PFSK-1 (cell line): ENCODE results near the gene RPUSD1.

Experiments
- FOXP2 ChIP-seq: optimal IDR thresholded peaks from 2 replicates; pipeline ENCODE3; 2011; ENCODE audit warnings: borderline replicate concordance, control low read depth, inconsistent platforms; ENCODE audit not compliant: insufficient read depth; ENCODE audit errors: extremely low read length, extremely low read depth
- POLR2AphosphoS5 ChIP-seq: IDR thresholded peaks from 2 replicates; pipeline ENCODE4 v1.6.1; 2012; ENCODE audit warnings: low read depth, mild to moderate bottlenecking, control low read depth, low read length, moderate library complexity
- REST ChIP-seq, 2 experiments: IDR thresholded peaks; 2 replicates each; pipeline versions ENCODE4 v1.6.1 to v1.8.0; 2011 to 2012; ENCODE audit warnings: low read depth in 2 of 2, low read length in 2 of 2, control low read depth in 1 of 2, inconsistent platforms in 1 of 2, mild to moderate bottlenecking in 1 of 2, moderate library complexity in 1 of 2; ENCODE audit not compliant: insufficient read depth in 1 of 2
- SIN3A ChIP-seq: IDR thresholded peaks from 2 replicates; pipeline ENCODE4 v1.6.1; 2012; ENCODE audit warnings: mild to moderate bottlenecking, low read length, moderate library complexity, borderline replicate concordance; ENCODE audit not compliant: insufficient read depth
- TAF1 ChIP-seq: IDR thresholded peaks from 2 replicates; pipeline ENCODE4 v1.6.1; 2012; ENCODE audit warnings: low read length, control low read depth, borderline replicate concordance; ENCODE audit not compliant: insufficient read depth

The RPUSD1 gene

GRCh38 chr16:814974-815373 is 26.8 kb upstream of the RPUSD1 start:
- TF ChIP-seq REST (IDR thresholded peaks at IDR 0.05; ENCODE audit: insufficient read depth in 1 of 2, low read depth in 2 of 2, low read length in 2 of 2): no peak
- no peak for TF ChIP-seq TAF1
- no peak for TF ChIP-seq FOXP2
- no peak for TF ChIP-seq POLR2AphosphoS5
- TF ChIP-seq SIN3A: no peak

GRCh38 chr16:813916-814412 is 25.8 kb upstream of the RPUSD1 start:
- TF ChIP-seq POLR2AphosphoS5 (no peak), SIN3A (no peak), TAF1 (no peak), FOXP2 (no peak), REST (IDR thresholded peaks at IDR 0.05; ENCODE audit: insufficient read depth in 1 of 2, low read depth in 2 of 2, low read length in 2 of 2) (no peak)

DNA sequence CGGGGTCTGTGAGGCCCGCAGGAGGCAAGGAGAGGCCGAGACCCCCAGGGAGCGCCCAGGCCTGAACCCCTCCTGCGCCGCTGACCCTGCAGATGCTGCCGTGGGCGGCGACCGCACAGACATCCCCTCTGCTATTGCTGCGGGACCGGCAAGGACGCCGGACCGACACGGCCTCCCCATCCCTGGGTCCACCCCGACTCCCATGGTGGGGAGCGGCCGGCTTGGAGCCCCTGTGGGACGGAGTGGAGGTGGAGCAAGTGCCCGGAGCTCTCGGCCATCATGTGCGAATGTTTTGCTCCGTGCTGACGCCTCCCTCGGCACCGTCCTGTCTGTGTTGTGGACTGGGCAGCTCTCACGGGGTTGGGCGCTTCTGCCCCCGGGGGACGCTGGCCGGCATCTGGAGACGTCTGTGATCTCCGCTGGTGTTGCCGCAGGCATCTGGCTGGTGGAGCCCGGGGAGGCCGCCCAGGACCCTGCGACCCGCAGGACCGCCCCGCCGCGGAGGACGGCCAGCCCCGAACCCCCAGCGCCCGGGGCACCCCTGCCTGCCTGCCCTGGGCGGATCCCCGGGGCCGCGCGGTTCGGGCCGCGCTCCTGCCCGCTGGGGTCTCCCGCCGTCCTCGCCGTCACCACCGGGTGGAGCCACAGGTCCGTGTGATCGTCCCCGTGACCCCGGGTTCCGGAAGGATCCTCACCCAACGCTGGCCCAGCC is 25.2 kb upstream of the RPUSD1 start:
- no peak for TF ChIP-seq TAF1
- TF ChIP-seq REST (IDR thresholded peaks at IDR 0.05; ENCODE audit: insufficient read depth in 1 of 2, low read depth in 2 of 2, low read length in 2 of 2): no peak
- TF ChIP-seq POLR2AphosphoS5: no peak
- TF ChIP-seq FOXP2: no peak
- no peak for TF ChIP-seq SIN3A

DNA sequence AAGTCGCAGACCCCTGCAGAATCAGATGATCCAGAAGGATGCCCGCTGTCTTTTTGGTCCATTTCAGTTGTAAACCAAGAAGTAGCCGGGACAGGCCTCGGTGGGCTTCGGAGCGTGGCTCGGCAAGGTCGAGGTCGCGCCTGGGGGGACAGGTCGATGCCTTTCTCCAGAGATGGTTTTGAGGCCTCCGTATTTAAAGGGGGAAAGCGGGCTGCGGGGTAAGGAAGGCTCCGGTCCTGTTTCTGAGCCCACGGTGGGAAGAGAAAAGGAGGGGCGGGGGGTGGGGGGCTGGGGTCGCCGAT is 19.9 kb upstream of the RPUSD1 start:
- TF ChIP-seq FOXP2 (no peak), TAF1 (no peak), POLR2AphosphoS5 (no peak), SIN3A (no peak), REST (IDR thresholded peaks at IDR 0.05; ENCODE audit: insufficient read depth in 1 of 2, low read depth in 2 of 2, low read length in 2 of 2) (no peak)
